H9 (cell line): Measurements from ENCODE around the gene CALR3. TPM values are rescaled to one million over a fixed set of nuclear protein-coding genes. Genes with fewer than 3 reads are reported as not detected.

Experiments used
- DNase-seq: peaks from one replicate; pipeline ENCODE4 v3.0.0-alpha.2; 2017
- H2AFZ ChIP-seq: one replicate; pipeline ENCODE4 v1.6.1; 2013; ENCODE audit warnings: mild to moderate bottlenecking, low read length, control low read depth, moderate library complexity
- H2AK5ac ChIP-seq: 2 replicates; pipeline ENCODE4 v1.6.1; 2013; ENCODE audit warnings: low read length, control low read depth, mixed read lengths; ENCODE audit not compliant: insufficient read length
- H2BK120ac ChIP-seq: one replicate; pipeline ENCODE4 v1.6.1; 2013; ENCODE audit warnings: low read depth, mild to moderate bottlenecking, low read length, control low read depth, inconsistent platforms; ENCODE audit not compliant: poor library complexity, severe bottlenecking
- H2BK12ac ChIP-seq: 2 replicates; pipeline ENCODE4 v1.6.1; 2013; ENCODE audit warnings: low read length, control low read depth, mixed read lengths, low read depth; ENCODE audit not compliant: insufficient read length
- H2BK15ac ChIP-seq: 2 replicates; pipeline ENCODE4 v1.6.1; 2013; ENCODE audit warnings: low read depth, low read length, control low read depth
- H2BK20ac ChIP-seq: one replicate; pipeline ENCODE4 v1.6.1; 2013; ENCODE audit warnings: low read depth, mild to moderate bottlenecking, low read length, control low read depth, inconsistent platforms; ENCODE audit not compliant: poor library complexity, severe bottlenecking
- H2BK5ac ChIP-seq: 2 replicates; pipeline ENCODE4 v1.6.1; 2013; ENCODE audit warnings: low read length, control low read depth, mixed read lengths; ENCODE audit not compliant: insufficient read length
- H3K14ac ChIP-seq: 2 replicates; pipeline ENCODE4 v1.6.1; 2013; ENCODE audit warnings: low read length, control low read depth; ENCODE audit not compliant: insufficient read depth
- H3K18ac ChIP-seq: 2 replicates; pipeline ENCODE4 v1.6.1; 2013; ENCODE audit warnings: low read depth, mild to moderate bottlenecking, mixed read lengths, low read length, control low read depth; ENCODE audit not compliant: insufficient read length
- H3K23ac ChIP-seq: 2 replicates; pipeline ENCODE4 v1.6.1; 2013; ENCODE audit warnings: low read length, control low read depth, mixed read lengths, low read depth; ENCODE audit not compliant: insufficient read length
- H3K23me2 ChIP-seq: 2 replicates; pipeline ENCODE4 v1.6.1; 2013; ENCODE audit warnings: low read depth, mild to moderate bottlenecking, mixed read lengths, low read length, control low read depth; ENCODE audit not compliant: insufficient read length, poor library complexity, severe bottlenecking
- H3K27ac ChIP-seq: 2 replicates; pipeline ENCODE4 v1.5.1; 2013; ENCODE audit warnings: low read length, control low read depth, mixed read lengths, low read depth; ENCODE audit not compliant: insufficient read length
- H3K27me3 ChIP-seq: 2 replicates; pipeline ENCODE4 v1.6.1; 2013; ENCODE audit warnings: low read length, control low read depth, inconsistent platforms; ENCODE audit not compliant: insufficient read depth
- H3K4ac ChIP-seq: 2 replicates; pipeline ENCODE4 v1.6.1; 2013; ENCODE audit warnings: low read depth, mild to moderate bottlenecking, control low read depth, inconsistent platforms, low read length, moderate library complexity
- H3K4me1 ChIP-seq: 2 replicates; pipeline ENCODE4 v1.6.1; 2013; ENCODE audit warnings: low read length, control low read depth, inconsistent platforms; ENCODE audit not compliant: insufficient read depth
- H3K4me2 ChIP-seq: 2 replicates; pipeline ENCODE4 v1.6.1; 2013; ENCODE audit warnings: low read length, control low read depth, mixed read lengths; ENCODE audit not compliant: insufficient read length, insufficient read depth
- H3K56ac ChIP-seq: 2 replicates; pipeline ENCODE4 v1.6.1; 2013; ENCODE audit warnings: low read depth, mild to moderate bottlenecking, mixed read lengths, low read length, control low read depth; ENCODE audit not compliant: insufficient read length
- H3K79me1 ChIP-seq: 2 replicates; pipeline ENCODE4 v1.6.1; 2013; ENCODE audit warnings: low read depth, mild to moderate bottlenecking, moderate library complexity, low read length, control low read depth, inconsistent platforms; ENCODE audit not compliant: insufficient read depth, poor library complexity, severe bottlenecking
- H3K79me2 ChIP-seq: 2 replicates; pipeline ENCODE4 v1.6.1; 2013; ENCODE audit warnings: low read length, control low read depth, inconsistent platforms; ENCODE audit not compliant: insufficient read depth
- H3K9ac ChIP-seq: 2 replicates; pipeline ENCODE4 v1.6.1; 2013; ENCODE audit warnings: low read length, control low read depth, mixed read lengths; ENCODE audit not compliant: insufficient read length; ENCODE audit errors: extremely low read depth
- H3K9me3 ChIP-seq: one replicate; pipeline ENCODE4 v1.6.1; 2013; ENCODE audit warnings: low read depth, low read length, inconsistent platforms; ENCODE audit not compliant: control insufficient read depth
- H3T11ph ChIP-seq: one replicate; pipeline ENCODE4 v1.6.1; 2013; ENCODE audit warnings: mild to moderate bottlenecking, low read length, control low read depth, inconsistent platforms
- H4K20me1 ChIP-seq: one replicate; pipeline ENCODE4 v1.6.1; 2013; ENCODE audit not compliant: control insufficient read depth, insufficient read length, insufficient read depth
- H4K5ac ChIP-seq: 2 replicates; pipeline ENCODE4 v1.6.1; 2013; ENCODE audit warnings: low read depth, mild to moderate bottlenecking, mixed read lengths, low read length, control low read depth; ENCODE audit not compliant: insufficient read length
- H4K8ac ChIP-seq: replicated peaks from 2 replicates; pipeline ENCODE4 v1.6.1; 2013; ENCODE audit warnings: low read length, control low read depth, mixed read lengths, low read depth; ENCODE audit not compliant: insufficient read length
- H4K91ac ChIP-seq: 2 replicates; pipeline ENCODE4 v1.6.1; 2013; ENCODE audit warnings: low read depth, mild to moderate bottlenecking, moderate library complexity, mixed read lengths, low read length, control low read depth; ENCODE audit not compliant: insufficient read length
- H3K27ac Mint-ChIP-seq, 3 experiments: 2 replicates in 2 of 3; 3 replicates in 1 of 3; pipeline ENCODE4 v1.8.0; 2020 to 2021; ENCODE audit warnings: mixed read lengths in 3 of 3, mild to moderate bottlenecking in 1 of 3, moderate library complexity in 1 of 3
- H3K27me3 Mint-ChIP-seq: 2 replicates; pipeline ENCODE4 v1.8.0; 2021; ENCODE audit warnings: low read depth, mild to moderate bottlenecking, moderate library complexity, mixed read lengths
- H3K36me3 Mint-ChIP-seq, 3 experiments: 2 replicates in 2 of 3; 3 replicates in 1 of 3; pipeline ENCODE4 v1.8.0; 2020 to 2021; ENCODE audit warnings: low read depth in 3 of 3, mixed read lengths in 3 of 3; ENCODE audit not compliant: insufficient read depth in 1 of 3
- H3K4me1 Mint-ChIP-seq, 2 experiments: 2 replicates each; pipeline ENCODE4 v1.8.0; 2020; ENCODE audit warnings: mixed read lengths in 2 of 2
- H3K4me3 Mint-ChIP-seq, 2 experiments: 2 replicates in 1 of 2; 3 replicates in 1 of 2; pipeline ENCODE4 v1.8.0; 2020 to 2021; ENCODE audit warnings: mild to moderate bottlenecking in 2 of 2, mixed read lengths in 2 of 2, moderate library complexity in 1 of 2
- H3K9me3 Mint-ChIP-seq, 2 experiments: 2 replicates in 1 of 2; 3 replicates in 1 of 2; pipeline ENCODE4 v1.8.0; 2020; ENCODE audit warnings: mild to moderate bottlenecking in 2 of 2, mixed read lengths in 2 of 2, moderate library complexity in 1 of 2
- WGBS: extraction: QIAGEN DNeasy Blood & Tissue Kit; methylation state at CpG from one replicate; pipeline ENCODE4 v1.1.7; 2013; ENCODE audit warnings: missing lambda C conversion rate, low lambda C conversion rate, mixed read lengths; ENCODE audit not compliant: insufficient read length; ENCODE audit errors: extremely low coverage; 5-methylcytosine and 5-hydroxymethylcytosine counted together
- total RNA-seq: library from RNA; stranded (reverse); gene quantifications from 2 replicates; pipeline ENCODE4 v1.2.1, GENCODE V29; 2021
- TF ChIP-seq, protein P1 (sequence below): fragments of 200-600 bp; sonication (generic); conservative IDR thresholded peaks from 3 replicates; pipeline ENCODE4 v1.8.0; 2021; ENCODE audit warnings: antibody characterized with exemption, mild to moderate bottlenecking

CALR3 gene
- total RNA-seq, 1 experiment from 2014 or later: 0.44 TPM

DNA sequence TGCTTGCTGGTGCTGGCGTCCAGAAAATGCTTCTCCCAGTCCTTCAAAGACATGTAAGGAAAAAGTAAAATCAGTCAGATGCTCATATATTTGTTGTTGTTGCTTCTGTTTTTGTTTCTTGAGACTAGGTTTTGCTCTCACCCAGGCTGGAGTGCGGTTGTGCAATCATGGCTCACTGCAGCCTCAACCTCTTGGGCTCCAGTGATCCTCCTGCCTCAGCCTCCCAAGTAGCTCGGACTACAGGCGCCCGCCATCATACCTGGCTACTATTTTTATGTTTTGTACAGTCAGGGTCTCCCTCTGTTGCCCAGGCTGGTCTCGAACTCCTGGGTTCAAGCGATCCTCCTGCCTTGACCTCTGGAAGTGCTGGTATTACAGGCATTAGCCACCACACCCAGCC is 13.2 kb downstream of the CALR3 start:
- Histone ChIP-seq H3K4me1 (no peaks in the 10 kb centered on the region), H3K18ac (no peak overlapping the region), H2BK120ac (no peak overlapping the region), H3K4me2 (no peak overlapping the region), H2AK5ac (no peak overlapping the region), H3K9me3 (no peaks in the 10 kb centered on the region), H3K79me1 (no peaks in the 10 kb centered on the region), H4K20me1 (no peaks in the 10 kb centered on the region), H3K14ac (no peak overlapping the region), H3K79me2 (no peaks in the 10 kb centered on the region), H3K27me3 (no peaks in the 10 kb centered on the region), H4K91ac (no peak overlapping the region), H3K23me2 (no peaks in the 10 kb centered on the region), H4K5ac (no peak overlapping the region), H2BK15ac (no peak overlapping the region), H4K8ac (no peak overlapping the region), H2AFZ (no peak overlapping the region), H3K56ac (no peak overlapping the region), H2BK20ac (no peak overlapping the region), H2BK5ac (no peak overlapping the region), H3K4ac (no peak overlapping the region), H3K23ac (no peak overlapping the region), H3K27ac (no peak overlapping the region), H2BK12ac (no peak overlapping the region), H3T11ph (no peak overlapping the region), H3K9ac (no peak overlapping the region)
- no peak overlapping the region for H3K27ac Mint-ChIP-seq
- no CpG with 5 or more reads among the region's 7 CpGs for WGBS
- no peak overlapping the region for H3K4me3 Mint-ChIP-seq
- TF ChIP-seq, protein P1, sequence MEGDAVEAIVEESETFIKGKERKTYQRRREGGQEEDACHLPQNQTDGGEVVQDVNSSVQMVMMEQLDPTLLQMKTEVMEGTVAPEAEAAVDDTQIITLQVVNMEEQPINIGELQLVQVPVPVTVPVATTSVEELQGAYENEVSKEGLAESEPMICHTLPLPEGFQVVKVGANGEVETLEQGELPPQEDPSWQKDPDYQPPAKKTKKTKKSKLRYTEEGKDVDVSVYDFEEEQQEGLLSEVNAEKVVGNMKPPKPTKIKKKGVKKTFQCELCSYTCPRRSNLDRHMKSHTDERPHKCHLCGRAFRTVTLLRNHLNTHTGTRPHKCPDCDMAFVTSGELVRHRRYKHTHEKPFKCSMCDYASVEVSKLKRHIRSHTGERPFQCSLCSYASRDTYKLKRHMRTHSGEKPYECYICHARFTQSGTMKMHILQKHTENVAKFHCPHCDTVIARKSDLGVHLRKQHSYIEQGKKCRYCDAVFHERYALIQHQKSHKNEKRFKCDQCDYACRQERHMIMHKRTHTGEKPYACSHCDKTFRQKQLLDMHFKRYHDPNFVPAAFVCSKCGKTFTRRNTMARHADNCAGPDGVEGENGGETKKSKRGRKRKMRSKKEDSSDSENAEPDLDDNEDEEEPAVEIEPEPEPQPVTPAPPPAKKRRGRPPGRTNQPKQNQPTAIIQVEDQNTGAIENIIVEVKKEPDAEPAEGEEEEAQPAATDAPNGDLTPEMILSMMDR: no peak
- no peaks in the 10 kb centered on the region for H3K36me3 Mint-ChIP-seq
- H3K27me3 Mint-ChIP-seq: no peaks in the 10 kb centered on the region
- DNase-seq: no peak
- no peaks in the 10 kb centered on the region for H3K4me1 Mint-ChIP-seq
- no peaks in the 10 kb centered on the region for H3K9me3 Mint-ChIP-seq
